OCI-LY1 (cell line): Measurements from ENCODE around the gene CRYBB1.

Source experiments
- H2AFZ ChIP-seq: fragments of 200-600 bp; sonication (generic), shearing (Covaris generic); 2 replicates; pipeline ENCODE4 v1.6.0; 2014; ENCODE audit warnings: antibody characterized with exemption, mild to moderate bottlenecking, low read length
- H3F3A ChIP-seq: fragments of 200-600 bp; sonication (generic), shearing (Covaris generic); 2 replicates; pipeline ENCODE4 v1.6.0; 2014; ENCODE audit warnings: mild to moderate bottlenecking, antibody characterized with exemption, low read length, moderate library complexity; ENCODE audit not compliant: insufficient read depth
- H3K27ac ChIP-seq: fragments of 200-600 bp; sonication (generic); 2 replicates; pipeline ENCODE4 v1.5.1; 2014; ENCODE audit warnings: low read length, mixed run types, mild to moderate bottlenecking, low read depth; ENCODE audit not compliant: poor library complexity, severe bottlenecking
- H3K27me3 ChIP-seq: fragments of 200-600 bp; sonication (generic); 2 replicates; pipeline ENCODE4 v1.6.0; 2014; ENCODE audit warnings: antibody characterized with exemption, mild to moderate bottlenecking, low read length, moderate library complexity; ENCODE audit not compliant: insufficient read depth
- H3K36me3 ChIP-seq: fragments of 200-600 bp; sonication (generic); 2 replicates; pipeline ENCODE4 v1.6.1; 2014; ENCODE audit warnings: mild to moderate bottlenecking, antibody characterized with exemption, low read length, moderate library complexity, mixed read lengths; ENCODE audit not compliant: insufficient read depth
- H3K4me1 ChIP-seq: fragments of 200-600 bp; sonication (generic); 2 replicates; pipeline ENCODE4 v1.5.1; 2014; ENCODE audit warnings: mild to moderate bottlenecking, low read length, moderate library complexity; ENCODE audit not compliant: insufficient read depth, severe bottlenecking
- H3K4me2 ChIP-seq: fragments of 200-600 bp; sonication (generic), shearing (Covaris generic); 2 replicates; pipeline ENCODE4 v1.6.1; 2014; ENCODE audit warnings: low read length
- H3K4me3 ChIP-seq: fragments of 200-600 bp; sonication (generic); 2 replicates; pipeline ENCODE4 v1.5.1; 2014; ENCODE audit warnings: low read length, low read depth, mild to moderate bottlenecking, mixed read lengths; ENCODE audit not compliant: poor library complexity, severe bottlenecking
- H3K79me2 ChIP-seq: fragments of 200-600 bp; shearing (Covaris generic); 2 replicates; pipeline ENCODE4 v1.6.1; 2016; ENCODE audit warnings: mixed run types, low read length, mixed read lengths; ENCODE audit not compliant: insufficient read depth
- H3K9ac ChIP-seq: fragments of 200-600 bp; sonication (generic), shearing (Covaris generic); 2 replicates; pipeline ENCODE4 v1.6.1; 2014; ENCODE audit warnings: mild to moderate bottlenecking, low read length, mixed read lengths
- H3K9me2 ChIP-seq: fragments of 200-600 bp; sonication (generic), shearing (Covaris generic); 2 replicates; pipeline ENCODE4 v1.6.1; 2014; ENCODE audit warnings: low read depth, mild to moderate bottlenecking, low read length, mixed read lengths
- H3K9me3 ChIP-seq: fragments of 200-600 bp; shearing (Covaris generic); 2 replicates; pipeline ENCODE4 v1.6.1; 2014; ENCODE audit warnings: low read length, mixed read lengths
- H4K20me1 ChIP-seq: fragments of 200-600 bp; sonication (generic), shearing (Covaris generic); 2 replicates; pipeline ENCODE4 v1.6.0; 2016; ENCODE audit warnings: mild to moderate bottlenecking, low read length; ENCODE audit not compliant: insufficient read depth
- EZH2 ChIP-seq: fragments of 200-600 bp; sonication (generic), shearing (Covaris generic); IDR thresholded peaks from 2 replicates; pipeline ENCODE4 v1.8.0; 2017; ENCODE audit warnings: borderline replicate concordance, mixed run types, mild to moderate bottlenecking, antibody characterized with exemption, low read length, moderate library complexity, mixed read lengths
- TF ChIP-seq, protein P1 (sequence below): fragments of 200-600 bp; sonication (generic), shearing (Covaris generic); IDR thresholded peaks from 2 replicates; pipeline ENCODE4 v1.5.1; 2017; ENCODE audit warnings: mild to moderate bottlenecking, antibody characterized with exemption, low read length, moderate library complexity, mixed read lengths

CRYBB1 gene

DNA sequence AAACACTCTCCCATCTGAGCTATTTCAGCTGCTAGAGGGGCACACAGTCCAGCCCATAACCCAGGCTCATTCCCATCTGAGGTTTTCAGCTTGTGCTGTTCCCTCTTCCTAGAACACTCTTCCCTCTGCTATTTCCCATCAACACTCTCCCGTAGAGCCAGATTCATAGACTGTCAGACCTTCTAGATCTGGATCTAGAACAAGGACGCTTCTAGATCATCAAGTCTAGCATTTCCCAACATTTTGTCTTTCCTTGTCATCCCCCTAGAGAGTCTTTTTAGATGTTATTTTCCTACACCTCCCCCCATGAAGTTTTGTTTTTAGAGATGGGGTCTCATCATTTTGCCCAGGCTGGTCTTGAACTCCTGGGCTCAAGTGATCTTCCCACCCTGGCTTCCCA is 17.3 kb upstream of the CRYBB1 start:
- H4K20me1 ChIP-seq = no peaks in the 10 kb centered on the region
- no peaks in the 10 kb centered on the region for H3K4me1 ChIP-seq
- TF ChIP-seq, protein P1, sequence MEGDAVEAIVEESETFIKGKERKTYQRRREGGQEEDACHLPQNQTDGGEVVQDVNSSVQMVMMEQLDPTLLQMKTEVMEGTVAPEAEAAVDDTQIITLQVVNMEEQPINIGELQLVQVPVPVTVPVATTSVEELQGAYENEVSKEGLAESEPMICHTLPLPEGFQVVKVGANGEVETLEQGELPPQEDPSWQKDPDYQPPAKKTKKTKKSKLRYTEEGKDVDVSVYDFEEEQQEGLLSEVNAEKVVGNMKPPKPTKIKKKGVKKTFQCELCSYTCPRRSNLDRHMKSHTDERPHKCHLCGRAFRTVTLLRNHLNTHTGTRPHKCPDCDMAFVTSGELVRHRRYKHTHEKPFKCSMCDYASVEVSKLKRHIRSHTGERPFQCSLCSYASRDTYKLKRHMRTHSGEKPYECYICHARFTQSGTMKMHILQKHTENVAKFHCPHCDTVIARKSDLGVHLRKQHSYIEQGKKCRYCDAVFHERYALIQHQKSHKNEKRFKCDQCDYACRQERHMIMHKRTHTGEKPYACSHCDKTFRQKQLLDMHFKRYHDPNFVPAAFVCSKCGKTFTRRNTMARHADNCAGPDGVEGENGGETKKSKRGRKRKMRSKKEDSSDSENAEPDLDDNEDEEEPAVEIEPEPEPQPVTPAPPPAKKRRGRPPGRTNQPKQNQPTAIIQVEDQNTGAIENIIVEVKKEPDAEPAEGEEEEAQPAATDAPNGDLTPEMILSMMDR = no peak
- TF ChIP-seq EZH2 = no peak
- H3K9ac ChIP-seq = no peak overlapping the region
- no peak overlapping the region for H2AFZ ChIP-seq
- H3K4me2 ChIP-seq = no peak overlapping the region
- H3K27ac ChIP-seq = no peak overlapping the region
- H3K27me3 ChIP-seq = no peaks in the 10 kb centered on the region; the same call in 1 of the 2 replicates
- H3K9me2 ChIP-seq = no peaks in the 10 kb centered on the region
- peaks cover 5% of the 10 kb centered on the region; the same call in 1 of the 2 replicates for H3K9me3 ChIP-seq
- no peaks in the 10 kb centered on the region for H3K36me3 ChIP-seq
- no peaks in the 10 kb centered on the region for H3K79me2 ChIP-seq
- no peaks in the 10 kb centered on the region for H3F3A ChIP-seq
- no peak overlapping the region for H3K4me3 ChIP-seq

DNA sequence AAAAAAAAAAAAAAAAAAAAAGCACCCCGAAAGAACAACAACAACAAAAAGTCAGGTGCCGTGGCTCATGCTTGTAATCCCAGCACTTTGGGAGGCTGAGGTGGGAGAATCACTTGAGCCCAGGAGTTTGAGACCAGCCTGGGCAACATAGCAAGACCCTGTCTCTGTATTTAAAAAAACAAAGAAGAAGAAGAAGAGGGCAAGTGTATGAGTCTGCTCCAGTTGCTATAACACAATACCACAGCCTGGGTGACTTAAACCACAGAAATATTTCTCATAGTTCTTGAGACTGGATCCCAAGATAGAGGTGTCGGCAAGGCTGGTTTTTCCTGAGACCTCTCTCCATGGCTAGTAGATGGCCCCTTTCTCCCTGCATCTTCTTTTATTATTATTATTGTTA is 16.4 kb upstream of the CRYBB1 start:
- Histone ChIP-seq H3K27me3 (no peaks in the 10 kb centered on the region; the same call in 1 of the 2 replicates), H3K4me1 (no peaks in the 10 kb centered on the region), H3F3A (no peaks in the 10 kb centered on the region), H2AFZ (no peak overlapping the region), H3K27ac (no peak overlapping the region), H3K4me3 (no peak overlapping the region), H3K9me3 (peaks cover 5% of the 10 kb centered on the region; the same call in 1 of the 2 replicates), H4K20me1 (no peaks in the 10 kb centered on the region), H3K79me2 (no peaks in the 10 kb centered on the region), H3K9ac (no peak overlapping the region), H3K9me2 (no peaks in the 10 kb centered on the region), H3K4me2 (no peak overlapping the region), H3K36me3 (no peaks in the 10 kb centered on the region)
- TF ChIP-seq, protein P1 = no peak
- no peak for TF ChIP-seq EZH2

DNA sequence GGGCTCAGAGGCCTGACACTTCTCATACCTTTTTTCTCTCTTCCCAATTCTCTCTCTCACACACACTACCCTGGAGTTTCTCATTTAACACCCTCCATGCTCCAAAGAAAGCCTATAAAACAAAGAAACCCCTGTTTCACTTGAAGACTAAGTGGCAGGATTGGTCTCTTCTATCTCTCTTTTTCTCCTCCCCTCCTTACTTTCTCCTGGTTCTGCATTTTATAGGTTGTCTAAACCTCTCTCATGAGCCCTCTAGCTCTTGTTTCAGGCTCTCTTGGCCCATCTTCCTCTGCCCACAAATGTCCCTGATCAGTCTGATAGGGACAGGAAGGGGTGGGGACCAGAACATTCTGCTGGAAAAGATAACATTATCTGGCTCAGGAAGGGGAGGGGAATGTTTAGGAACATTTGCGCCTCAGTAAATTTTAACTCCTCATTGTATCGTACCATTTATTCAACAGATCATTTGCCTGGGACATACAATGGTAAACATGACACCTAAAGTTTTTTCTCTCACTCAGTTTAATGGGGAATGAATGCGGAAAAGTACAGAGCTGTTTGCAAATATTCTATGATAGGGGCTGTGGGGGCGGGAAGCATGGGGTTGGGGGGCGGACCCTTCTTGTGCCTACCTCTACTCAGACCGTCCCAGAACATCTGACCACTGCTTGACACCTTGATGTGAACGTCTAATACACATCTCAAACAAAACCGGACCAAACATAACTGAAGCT is 14.8 kb upstream of the CRYBB1 start:
- H3K4me3 ChIP-seq = no peak overlapping the region
- H3F3A ChIP-seq = no peaks in the 10 kb centered on the region
- H3K9ac ChIP-seq = no peak overlapping the region
- H3K79me2 ChIP-seq = no peaks in the 10 kb centered on the region
- H2AFZ ChIP-seq = no peak overlapping the region
- no peaks in the 10 kb centered on the region for H4K20me1 ChIP-seq
- no peak overlapping the region for H3K27ac ChIP-seq
- no peaks in the 10 kb centered on the region; the same call in 1 of the 2 replicates for H3K27me3 ChIP-seq
- H3K4me1 ChIP-seq = no peaks in the 10 kb centered on the region
- no peaks in the 10 kb centered on the region for H3K9me2 ChIP-seq
- H3K4me2 ChIP-seq = no peak overlapping the region
- H3K9me3 ChIP-seq = peaks cover 9% of the 10 kb centered on the region; the same call in 1 of the 2 replicates
- H3K36me3 ChIP-seq = no peaks in the 10 kb centered on the region
- TF ChIP-seq EZH2 = no peak
- TF ChIP-seq, protein P1 = no peak
